GM19351 (cell line): ENCODE data around the gene ATP13A2.

Experiments
- ATAC-seq: cut with Tn5 transposase; IDR thresholded peaks from one replicate; pipeline ENCODE4 v1.9.1; 2021; ENCODE audit warnings: mild to moderate bottlenecking, moderate library complexity; ENCODE audit not compliant: unreplicated experiment

ATP13A2 gene

DNA sequence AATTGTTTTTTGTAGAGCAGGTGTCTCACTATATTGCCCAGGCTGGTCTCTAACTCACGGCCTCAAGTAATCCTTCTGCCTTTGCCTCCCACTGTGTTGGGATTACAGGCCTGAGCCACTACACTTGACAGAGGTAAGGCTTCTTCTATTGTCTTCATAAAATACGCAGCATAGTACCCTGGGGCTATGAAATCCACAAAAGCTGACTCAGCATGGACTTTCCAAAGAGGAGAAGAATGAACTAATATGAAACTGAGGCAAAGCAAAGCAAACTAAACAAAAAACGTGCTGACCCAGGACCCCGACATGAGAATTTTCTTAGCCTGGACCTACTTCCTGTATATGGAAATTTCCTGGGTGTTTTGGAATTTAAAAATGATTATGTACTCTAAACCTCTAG, 18.5 kb upstream of the ATP13A2 start:
- ATAC-seq: no peak

DNA sequence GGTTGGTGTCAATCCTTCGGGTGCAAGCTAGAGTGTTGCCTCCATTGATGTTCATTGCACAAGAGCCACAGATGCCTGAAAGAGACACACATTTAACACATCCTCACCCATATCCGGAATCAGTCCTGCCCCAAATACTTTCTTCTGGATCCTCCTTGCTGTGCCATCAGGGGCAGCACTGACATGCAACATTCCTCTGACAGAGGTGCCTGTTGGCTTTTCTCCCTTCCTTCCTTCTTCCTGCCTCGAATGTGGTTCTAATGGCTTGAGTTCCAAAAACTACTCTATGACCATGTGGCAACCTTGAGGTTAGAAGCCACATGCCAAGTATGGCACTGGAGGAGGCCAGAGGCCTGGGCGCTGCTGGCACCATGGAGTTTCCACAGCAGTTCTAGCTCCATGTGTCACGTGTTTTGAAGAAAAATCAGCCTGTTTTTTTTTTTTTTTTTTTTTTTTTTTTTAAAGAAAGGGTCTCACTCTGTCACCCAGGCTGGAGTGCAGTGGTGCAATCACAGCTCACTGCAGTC, 17.0 kb upstream of the ATP13A2 start:
- ATAC-seq: no peak

DNA sequence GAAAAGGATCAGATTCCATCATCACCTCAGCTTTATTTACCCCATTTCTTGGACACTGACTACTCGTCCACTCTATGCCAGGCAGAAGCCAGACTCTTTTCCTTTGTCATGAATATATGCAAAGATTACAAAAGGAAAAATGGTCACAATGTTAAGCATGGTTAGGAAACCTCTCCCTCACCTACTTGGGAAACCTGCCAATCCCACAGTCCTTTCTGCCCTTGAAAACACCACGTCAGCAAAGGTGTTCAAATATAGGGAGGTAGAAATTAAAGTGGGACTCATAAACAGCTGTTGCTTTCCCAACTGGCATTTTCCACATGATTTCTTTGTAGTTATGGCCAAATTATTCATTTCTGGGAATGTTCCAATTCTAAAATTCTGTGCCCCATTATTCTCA, 16.2 kb upstream of the ATP13A2 start:
- ATAC-seq: no peak

DNA sequence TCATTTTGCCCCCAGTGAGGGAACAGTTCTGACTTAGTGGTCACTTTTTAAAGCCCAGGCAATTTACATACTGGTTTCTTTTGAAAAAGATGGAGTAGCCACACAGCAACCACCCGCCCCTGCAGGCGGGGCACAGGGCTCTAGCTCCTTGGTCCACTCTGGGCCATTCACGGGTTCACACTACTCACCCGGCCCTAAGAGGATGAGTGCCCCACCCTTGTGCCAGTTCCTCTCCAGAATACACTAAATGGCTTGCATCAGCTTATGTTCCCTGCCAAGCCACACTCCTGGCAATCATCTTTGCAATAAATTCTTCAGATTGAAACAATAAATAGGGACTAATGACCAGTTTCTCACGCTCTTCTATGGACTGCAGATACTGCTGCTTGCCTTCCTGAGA, 15.7 kb upstream of the ATP13A2 start:
- no peak for ATAC-seq

DNA sequence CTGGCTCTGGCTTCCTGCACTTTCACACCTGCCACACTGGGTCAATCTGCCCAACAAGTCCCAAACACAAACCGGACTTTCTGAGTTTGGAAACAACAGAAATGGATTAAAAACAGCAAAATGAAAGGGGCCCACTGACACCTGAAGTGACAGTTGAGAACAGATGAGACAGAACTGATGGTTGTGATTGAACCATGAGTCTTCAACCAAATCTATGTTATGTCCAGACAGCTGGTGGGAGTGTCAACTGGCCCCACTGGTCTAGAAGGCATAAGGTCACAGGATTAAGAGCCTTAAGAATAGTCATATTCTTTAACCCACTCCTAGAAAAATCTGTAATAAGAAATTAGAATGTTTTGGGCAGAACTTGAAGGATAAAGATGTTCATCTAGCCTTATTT, 13.0 kb upstream of the ATP13A2 start:
- ATAC-seq: no peak

DNA sequence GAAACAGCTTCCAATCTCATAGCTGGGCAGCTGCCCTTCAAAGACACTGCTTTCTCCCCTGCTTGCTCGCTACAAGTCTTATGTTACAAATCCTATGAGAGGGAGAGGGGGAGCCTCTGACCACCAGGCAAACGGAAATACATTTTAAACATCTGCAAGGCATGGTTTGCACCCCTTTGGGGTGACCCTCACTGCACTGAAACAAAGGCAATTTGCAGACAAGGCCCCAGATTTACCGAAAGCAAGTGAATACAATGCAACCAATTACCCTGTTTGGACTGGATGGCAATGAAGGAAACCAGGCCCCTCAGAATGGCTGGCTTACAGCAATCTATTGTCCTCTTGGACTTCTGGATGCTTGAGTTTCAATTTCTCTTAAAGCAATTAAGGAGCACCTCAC, 11.8 kb upstream of the ATP13A2 start:
- ATAC-seq: no peak

DNA sequence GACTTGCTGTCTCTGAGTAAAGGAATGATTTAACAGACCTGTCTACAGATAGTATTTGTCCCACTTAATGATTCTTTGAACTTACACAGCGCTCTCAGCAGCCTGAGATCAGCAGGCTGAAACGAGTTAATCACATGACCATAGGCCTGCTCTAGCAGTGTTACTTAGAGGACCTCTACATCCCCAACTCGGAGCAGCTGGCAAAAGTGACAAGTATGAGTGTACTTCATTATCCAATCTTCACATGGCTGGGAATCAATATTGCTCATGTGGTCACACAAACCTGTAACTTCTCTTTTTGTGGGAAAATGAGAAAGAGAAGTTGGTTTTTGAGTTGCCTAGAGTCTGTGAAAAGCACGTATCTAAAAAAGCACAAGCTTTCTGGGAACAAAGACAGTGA, 11.4 kb upstream of the ATP13A2 start:
- ATAC-seq: no peak

DNA sequence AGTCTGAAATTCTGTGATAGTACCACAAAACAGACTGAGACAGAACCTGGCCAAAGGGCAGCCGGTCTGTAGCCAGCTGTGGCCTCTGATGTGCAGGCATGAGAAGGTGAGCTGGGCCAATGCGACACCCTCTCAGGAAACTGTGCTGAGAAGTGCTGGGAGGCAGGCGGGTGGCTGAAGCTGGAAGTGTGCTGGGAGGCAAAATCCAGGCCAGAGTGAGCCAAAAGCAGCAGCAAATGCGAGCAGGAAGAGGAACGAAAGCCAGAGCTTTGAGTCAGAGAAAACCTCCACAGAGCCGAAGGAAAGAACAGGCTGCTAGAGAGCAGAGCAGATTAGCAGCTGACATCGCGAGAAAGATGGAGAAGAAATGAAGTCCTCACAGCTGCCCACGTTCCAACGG, 10.2 kb upstream of the ATP13A2 start:
- ATAC-seq: no peak

DNA sequence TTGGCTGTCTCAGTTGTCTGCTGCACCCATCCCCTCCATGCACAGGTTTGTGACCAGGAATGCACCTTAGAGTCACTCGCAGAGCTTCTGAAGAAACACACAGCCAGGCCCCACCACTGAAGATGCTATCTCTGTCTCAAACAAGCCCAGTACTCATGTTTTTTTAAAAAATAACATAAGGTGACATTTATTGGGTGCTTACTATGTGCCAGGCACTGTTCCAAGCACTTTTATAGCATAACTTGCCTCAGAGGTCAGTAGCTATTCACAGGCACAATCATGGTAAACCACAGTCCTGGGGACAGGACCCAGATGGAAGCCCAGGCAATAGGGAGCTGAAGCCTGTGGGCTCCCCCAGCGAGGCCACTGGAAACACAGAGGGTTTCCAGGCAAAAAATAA, 8.8 kb upstream of the ATP13A2 start:
- ATAC-seq: no peak

DNA sequence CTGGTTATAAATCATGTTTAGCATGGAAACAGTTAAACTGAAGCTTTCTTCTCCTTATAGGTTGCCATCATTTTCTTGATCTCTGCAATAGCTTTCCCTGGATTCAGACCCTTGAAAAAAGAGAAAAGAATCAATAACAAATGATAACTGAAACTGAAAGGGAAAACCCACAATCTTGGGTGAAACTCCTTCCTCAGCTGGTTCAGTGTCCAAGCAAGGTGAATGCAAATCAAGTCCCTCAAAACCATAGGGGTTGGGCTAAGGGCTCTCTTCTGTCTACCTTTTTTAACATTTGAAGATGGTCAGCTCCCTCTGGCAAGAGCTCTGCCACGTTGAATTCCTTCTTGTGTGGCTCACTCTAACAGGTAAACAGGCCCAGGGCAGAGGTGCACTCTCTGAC, 7.1 kb upstream of the ATP13A2 start:
- ATAC-seq: no peak

DNA sequence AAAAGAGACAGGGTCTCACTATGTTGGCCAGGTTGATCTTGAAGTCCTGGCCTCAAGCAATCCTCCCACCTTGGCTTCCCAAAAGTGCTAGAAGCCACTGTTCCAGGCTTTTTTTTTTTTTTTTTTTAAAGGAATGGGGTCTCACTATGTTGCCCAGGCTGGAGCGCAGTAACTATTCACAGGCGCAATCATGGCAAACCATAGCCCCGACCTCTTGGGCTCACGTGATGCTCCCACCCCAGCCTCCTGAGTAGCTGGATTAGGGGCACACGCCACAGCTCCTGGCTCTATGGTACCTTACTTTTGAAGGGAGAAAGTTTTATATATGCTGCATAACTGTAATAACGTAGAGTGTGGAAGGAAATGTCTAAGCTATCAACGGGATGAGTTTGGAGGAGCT, 5.7 kb upstream of the ATP13A2 start:
- ATAC-seq: no peak

DNA sequence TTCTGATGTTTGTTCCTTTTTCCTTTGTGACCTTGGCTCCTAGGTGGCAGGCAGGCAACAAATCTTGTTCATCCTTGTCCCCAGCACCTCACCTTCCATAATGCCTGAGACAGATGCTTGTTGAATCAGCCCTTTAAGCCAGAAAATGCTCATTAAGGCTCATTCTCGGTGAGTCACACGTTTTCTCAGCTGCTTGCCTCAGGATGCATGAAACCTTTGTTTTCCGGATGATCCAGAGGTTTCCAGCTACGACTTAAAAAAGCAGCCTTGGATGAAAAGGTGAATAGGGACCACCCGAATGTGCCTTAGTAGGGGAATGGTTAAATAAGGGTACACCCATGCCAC, 4.6 kb upstream of the ATP13A2 start:
- no peak for ATAC-seq

DNA sequence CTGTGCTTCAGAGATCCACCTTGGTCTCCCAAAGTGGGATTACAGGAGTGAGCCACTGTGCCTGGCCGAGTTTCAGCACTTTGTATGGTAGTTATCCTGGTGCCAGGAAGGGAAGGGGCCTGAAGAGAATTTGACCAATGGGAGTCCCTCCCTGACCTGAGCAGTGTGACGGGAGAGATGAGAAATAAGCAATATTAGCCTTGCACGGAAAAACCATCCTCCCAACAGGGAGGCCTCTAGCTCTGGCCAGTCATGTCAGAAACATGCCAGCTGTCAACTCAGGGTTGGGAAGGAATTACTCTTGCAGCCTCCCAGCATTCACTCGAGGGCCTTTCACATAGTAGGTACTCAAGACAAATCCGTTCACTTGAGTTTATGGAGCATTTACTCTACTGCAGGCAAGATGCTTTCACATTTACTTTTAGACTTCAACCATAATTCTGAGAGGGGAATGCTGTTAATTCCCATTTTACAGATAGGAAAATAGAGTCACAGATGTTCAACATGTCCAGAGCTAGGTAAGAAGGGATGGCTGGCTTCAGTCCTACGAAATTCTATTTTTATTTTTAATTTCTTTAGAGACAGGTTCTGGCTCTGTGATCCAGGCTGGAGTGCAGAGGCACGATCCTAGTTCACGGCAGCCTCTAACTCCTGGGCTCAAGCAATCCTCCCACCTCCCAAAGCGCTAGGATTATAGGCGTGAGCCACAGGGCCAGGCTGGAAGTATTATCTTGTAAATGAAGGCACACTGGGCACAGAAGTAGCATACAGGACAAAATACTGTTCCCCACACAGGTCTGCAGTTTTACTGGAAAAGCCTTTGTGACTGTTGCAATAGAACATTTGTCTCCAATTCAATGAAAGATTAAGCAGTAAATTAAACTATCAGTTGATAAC, 3.2 kb upstream of the ATP13A2 start:
- no peak for ATAC-seq

DNA sequence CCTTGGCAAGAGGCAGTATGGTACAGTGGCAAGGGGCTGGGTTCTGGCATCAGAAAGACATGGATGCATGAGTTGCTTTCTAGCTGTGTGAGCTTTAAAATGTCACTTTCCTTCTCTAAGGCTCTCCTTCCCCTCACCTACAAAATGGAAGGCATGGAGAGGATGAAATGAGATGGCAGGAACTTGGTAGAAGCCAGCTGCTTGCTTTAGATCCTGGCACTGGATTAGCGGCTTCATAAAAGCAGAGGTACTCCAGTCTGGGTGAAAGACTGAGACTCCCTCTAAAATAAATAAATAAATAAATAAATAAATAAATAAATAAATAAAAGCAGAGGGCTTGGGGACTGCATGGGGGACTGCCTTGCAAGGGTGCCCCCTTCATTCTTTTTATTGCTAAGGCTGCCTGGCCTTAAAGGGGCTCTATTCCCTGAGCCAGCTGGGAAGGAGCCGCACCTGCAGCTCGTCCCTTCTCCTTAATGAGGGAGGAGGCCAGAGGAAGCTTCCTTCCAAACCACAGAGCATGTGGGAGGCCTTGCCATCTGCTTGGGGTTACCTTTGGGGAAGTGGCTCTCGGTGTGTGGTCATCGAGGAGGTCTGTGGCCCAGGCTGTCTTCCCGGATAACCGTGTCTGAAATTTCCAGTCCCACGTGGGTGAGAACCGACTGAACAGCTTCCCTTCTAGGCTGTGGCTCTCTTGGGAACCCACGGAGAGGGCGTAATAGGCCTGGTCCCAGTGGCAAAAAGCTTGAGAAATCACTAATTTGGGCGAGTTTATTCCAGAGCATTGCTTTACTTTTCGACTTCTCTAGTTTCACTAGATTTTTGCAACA, 2.0 kb upstream of the ATP13A2 start:
- no peak for ATAC-seq

DNA sequence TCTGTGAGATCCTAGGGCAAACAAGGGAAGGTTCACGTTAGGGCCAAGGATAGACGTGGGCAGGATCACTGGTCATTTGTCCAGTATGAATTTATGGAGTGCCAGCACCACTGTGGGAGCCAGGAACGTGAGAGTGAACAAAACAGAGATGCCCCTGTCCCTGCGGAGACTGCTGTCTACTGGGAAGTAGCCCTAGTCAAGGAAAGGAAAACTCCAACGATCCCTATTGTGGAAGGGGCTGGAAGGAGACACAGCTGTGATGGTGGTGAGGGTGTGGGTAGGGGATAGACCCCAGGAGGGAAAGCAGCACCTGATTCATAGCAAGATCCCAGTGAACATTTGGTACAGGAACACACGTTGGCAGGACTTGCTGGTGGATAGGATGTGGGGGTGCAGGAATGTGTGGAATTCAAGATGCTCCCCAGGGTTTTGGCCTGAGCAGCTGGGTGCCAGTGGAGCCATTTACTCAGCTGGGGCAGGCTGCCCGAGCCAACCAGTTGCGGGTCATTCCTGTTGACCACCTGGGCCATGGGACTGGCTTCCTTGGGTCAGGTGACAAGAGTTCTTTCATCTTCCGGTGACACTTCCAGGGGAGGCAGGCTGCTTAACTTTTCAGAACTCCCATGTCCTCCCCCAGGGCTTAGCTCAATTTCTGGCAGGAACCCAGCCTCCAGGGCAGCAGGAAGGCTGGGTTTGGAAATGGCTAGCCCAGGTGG, 1.2 kb upstream of the ATP13A2 start:
- no peak for ATAC-seq

DNA sequence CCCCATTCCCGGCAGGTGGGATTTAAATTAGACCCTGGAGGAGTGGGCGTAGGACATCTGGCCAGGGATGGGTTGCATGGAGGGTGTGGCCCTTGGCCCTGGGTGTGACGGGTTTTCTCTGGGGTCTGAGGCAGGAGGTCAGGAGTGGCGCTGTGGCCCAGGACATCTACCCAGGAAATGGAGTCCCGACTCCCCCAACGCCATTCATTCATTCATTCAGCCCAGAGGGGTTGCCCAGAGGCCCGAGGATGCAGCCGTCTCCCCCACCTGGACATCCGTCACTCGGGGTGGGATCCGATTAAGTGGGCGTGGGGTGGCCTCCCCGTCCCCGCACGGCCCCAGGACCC, 663 bp downstream of the ATP13A2 start:
- ATAC-seq: peak; percentile 14

DNA sequence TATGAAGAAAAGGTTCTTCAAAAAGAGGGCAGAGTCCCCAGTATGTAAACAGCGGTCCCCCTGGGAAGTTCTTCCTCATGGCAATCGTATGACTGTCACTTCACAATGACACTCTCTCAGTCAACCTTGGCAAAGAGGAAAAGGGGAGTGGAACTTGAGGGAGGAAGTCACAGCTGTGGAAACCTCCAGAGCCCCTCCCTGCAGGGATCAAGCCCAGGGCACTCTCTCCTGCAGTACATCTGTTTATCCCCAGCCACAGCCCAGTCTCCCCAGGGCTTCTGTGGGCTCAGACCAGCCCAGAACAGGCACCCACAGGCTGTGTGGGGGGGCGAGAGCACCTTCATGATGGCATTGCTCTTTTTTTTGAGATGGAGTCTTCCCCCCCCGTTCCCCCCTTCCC, 2.0 kb downstream of the ATP13A2 start:
- no peak for ATAC-seq

DNA sequence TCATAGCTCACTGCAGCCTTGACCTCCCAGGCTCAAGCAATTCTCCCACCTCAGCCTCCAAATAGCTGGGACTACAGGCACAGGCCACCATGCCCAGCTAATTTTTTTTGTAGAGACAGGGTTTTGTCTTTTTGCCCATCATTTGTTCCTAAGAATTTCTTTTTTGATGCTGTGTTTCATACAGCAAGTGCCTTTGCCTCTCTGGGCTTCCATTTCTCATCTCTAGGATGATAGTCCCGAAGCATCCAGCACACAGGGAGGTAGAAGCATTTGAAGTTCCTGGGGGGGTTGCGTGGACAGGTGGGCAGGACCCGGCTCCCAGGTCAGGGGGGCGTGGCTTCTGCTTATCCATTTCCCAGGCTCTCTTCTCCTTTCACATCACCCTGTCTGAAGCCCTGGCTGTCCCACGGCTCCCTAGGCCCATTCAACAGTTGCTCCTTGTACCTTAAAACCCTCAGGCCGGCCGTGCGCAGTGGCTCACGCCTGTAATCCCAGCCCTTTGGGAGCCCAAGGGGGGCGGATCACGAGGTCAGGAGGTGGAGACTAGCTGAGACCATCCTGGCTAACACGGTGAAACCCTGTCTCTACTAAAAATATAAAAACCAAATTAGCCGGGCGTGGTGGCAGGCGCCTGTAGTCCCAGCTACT, 3.4 kb downstream of the ATP13A2 start:
- no peak for ATAC-seq

DNA sequence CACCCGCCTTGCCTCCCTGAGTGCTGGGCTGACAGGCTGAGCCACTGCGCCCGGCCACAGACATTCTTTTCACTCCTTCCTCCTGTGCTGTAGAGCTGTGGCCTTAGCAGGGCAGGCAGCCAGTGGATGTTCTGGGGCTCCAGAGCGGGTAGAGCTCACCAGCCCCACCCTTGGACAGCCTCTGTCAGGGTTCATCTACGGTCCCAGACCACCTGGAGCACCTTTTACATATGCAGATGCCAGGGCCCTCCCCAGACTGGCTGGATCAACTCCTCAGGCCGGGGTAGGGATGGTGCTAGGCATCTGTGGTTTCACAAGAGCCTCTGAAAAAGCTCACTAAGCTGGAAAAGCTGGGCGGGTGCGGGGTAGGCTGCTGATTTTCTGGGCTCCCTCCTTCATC, 4.6 kb downstream of the ATP13A2 start:
- ATAC-seq: no peak

DNA sequence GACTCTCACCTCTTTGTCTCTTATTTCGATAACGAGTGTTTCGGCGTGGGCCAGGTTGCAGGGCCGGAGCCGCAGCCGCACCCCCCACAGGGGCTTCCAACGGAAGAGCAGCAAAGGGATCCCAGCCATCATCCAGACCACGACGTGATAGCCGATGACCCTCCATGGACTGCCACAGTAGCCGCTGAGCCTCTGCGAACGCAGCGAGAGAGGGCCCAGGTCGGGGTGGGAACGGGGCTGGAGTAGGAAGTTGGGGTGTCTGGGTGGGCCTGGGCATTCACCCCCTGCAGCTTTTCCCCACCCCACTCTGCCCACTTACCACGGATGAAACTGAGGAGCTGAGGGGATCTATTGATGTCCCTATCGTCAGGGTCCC, 6.4 kb downstream of the ATP13A2 start:
- ATAC-seq: no peak
